ENCODE measurements around the gene CLSTN3. TPM values are rescaled to one million over a fixed set of nuclear protein-coding genes. Genes with fewer than 3 reads are reported as not detected.

Gene CLSTN3
- total RNA-seq, 1 experiment from 2014 or later = 24.7 TPM

- H3K4me1 Mint-ChIP-seq = peaks cover 6% of the 10 kb centered on the region
- no peaks in the 10 kb centered on the region for H3K9me3 Mint-ChIP-seq
- ATAC-seq (no peak), DNase-seq (ENCODE audit: low spot score) (no peak)
- H3K27ac Mint-ChIP-seq = no peak overlapping the region
- H3K36me3 Mint-ChIP-seq = no peaks in the 10 kb centered on the region
- H3K27me3 Mint-ChIP-seq (ENCODE audit: low read depth) = peaks cover 5% of the 10 kb centered on the region; the same call in 1 of the 2 replicates
- TF ChIP-seq, protein P1, sequence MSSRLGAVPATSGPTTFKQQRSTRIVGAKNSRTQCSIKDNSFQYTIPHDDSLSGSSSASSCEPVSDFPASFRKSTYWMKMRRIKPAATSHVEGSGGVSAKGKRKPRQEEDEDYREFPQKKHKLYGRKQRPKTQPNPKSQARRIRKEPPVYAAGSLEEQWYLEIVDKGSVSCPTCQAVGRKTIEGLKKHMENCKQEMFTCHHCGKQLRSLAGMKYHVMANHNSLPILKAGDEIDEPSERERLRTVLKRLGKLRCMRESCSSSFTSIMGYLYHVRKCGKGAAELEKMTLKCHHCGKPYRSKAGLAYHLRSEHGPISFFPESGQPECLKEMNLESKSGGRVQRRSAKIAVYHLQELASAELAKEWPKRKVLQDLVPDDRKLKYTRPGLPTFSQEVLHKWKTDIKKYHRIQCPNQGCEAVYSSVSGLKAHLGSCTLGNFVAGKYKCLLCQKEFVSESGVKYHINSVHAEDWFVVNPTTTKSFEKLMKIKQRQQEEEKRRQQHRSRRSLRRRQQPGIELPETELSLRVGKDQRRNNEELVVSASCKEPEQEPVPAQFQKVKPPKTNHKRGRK (CRISPR knock-in tag; IDR thresholded peaks at IDR 0.05; ENCODE audit: borderline replicate concordance) = no peak
- TF ChIP-seq ZBTB21 (CRISPR knock-in tag; IDR thresholded peaks at IDR 0.05; ENCODE audit: borderline replicate concordance) = no peak
- TF ChIP-seq PRRX2 (CRISPR knock-in tag; IDR thresholded peaks at IDR 0.05) = no peak
- TF ChIP-seq ZNF138 (CRISPR knock-in tag; conservative IDR thresholded peaks at IDR 0.05) = no peak
- TF ChIP-seq, protein P2, sequence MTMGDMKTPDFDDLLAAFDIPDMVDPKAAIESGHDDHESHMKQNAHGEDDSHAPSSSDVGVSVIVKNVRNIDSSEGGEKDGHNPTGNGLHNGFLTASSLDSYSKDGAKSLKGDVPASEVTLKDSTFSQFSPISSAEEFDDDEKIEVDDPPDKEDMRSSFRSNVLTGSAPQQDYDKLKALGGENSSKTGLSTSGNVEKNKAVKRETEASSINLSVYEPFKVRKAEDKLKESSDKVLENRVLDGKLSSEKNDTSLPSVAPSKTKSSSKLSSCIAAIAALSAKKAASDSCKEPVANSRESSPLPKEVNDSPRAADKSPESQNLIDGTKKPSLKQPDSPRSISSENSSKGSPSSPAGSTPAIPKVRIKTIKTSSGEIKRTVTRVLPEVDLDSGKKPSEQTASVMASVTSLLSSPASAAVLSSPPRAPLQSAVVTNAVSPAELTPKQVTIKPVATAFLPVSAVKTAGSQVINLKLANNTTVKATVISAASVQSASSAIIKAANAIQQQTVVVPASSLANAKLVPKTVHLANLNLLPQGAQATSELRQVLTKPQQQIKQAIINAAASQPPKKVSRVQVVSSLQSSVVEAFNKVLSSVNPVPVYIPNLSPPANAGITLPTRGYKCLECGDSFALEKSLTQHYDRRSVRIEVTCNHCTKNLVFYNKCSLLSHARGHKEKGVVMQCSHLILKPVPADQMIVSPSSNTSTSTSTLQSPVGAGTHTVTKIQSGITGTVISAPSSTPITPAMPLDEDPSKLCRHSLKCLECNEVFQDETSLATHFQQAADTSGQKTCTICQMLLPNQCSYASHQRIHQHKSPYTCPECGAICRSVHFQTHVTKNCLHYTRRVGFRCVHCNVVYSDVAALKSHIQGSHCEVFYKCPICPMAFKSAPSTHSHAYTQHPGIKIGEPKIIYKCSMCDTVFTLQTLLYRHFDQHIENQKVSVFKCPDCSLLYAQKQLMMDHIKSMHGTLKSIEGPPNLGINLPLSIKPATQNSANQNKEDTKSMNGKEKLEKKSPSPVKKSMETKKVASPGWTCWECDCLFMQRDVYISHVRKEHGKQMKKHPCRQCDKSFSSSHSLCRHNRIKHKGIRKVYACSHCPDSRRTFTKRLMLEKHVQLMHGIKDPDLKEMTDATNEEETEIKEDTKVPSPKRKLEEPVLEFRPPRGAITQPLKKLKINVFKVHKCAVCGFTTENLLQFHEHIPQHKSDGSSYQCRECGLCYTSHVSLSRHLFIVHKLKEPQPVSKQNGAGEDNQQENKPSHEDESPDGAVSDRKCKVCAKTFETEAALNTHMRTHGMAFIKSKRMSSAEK (CRISPR knock-in tag; IDR thresholded peaks at IDR 0.05; ENCODE audit: borderline replicate concordance) = no peak
- TF ChIP-seq, protein P3, sequence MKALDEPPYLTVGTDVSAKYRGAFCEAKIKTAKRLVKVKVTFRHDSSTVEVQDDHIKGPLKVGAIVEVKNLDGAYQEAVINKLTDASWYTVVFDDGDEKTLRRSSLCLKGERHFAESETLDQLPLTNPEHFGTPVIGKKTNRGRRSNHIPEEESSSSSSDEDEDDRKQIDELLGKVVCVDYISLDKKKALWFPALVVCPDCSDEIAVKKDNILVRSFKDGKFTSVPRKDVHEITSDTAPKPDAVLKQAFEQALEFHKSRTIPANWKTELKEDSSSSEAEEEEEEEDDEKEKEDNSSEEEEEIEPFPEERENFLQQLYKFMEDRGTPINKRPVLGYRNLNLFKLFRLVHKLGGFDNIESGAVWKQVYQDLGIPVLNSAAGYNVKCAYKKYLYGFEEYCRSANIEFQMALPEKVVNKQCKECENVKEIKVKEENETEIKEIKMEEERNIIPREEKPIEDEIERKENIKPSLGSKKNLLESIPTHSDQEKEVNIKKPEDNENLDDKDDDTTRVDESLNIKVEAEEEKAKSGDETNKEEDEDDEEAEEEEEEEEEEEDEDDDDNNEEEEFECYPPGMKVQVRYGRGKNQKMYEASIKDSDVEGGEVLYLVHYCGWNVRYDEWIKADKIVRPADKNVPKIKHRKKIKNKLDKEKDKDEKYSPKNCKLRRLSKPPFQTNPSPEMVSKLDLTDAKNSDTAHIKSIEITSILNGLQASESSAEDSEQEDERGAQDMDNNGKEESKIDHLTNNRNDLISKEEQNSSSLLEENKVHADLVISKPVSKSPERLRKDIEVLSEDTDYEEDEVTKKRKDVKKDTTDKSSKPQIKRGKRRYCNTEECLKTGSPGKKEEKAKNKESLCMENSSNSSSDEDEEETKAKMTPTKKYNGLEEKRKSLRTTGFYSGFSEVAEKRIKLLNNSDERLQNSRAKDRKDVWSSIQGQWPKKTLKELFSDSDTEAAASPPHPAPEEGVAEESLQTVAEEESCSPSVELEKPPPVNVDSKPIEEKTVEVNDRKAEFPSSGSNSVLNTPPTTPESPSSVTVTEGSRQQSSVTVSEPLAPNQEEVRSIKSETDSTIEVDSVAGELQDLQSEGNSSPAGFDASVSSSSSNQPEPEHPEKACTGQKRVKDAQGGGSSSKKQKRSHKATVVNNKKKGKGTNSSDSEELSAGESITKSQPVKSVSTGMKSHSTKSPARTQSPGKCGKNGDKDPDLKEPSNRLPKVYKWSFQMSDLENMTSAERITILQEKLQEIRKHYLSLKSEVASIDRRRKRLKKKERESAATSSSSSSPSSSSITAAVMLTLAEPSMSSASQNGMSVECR (CRISPR knock-in tag; IDR thresholded peaks at IDR 0.05; ENCODE audit: borderline replicate concordance) = no peak
- TF ChIP-seq, protein P4, sequence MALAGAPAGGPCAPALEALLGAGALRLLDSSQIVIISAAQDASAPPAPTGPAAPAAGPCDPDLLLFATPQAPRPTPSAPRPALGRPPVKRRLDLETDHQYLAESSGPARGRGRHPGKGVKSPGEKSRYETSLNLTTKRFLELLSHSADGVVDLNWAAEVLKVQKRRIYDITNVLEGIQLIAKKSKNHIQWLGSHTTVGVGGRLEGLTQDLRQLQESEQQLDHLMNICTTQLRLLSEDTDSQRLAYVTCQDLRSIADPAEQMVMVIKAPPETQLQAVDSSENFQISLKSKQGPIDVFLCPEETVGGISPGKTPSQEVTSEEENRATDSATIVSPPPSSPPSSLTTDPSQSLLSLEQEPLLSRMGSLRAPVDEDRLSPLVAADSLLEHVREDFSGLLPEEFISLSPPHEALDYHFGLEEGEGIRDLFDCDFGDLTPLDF (CRISPR knock-in tag; IDR thresholded peaks at IDR 0.05) = no peak
- TF ChIP-seq, protein P5, sequence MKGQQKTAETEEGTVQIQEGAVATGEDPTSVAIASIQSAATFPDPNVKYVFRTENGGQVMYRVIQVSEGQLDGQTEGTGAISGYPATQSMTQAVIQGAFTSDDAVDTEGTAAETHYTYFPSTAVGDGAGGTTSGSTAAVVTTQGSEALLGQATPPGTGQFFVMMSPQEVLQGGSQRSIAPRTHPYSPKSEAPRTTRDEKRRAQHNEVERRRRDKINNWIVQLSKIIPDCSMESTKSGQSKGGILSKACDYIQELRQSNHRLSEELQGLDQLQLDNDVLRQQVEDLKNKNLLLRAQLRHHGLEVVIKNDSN (CRISPR knock-in tag; IDR thresholded peaks at IDR 0.05) = no peak
- no peak for TF ChIP-seq CREM (CRISPR knock-in tag; IDR thresholded peaks at IDR 0.05)
- CTCF ChIA-PET = interaction anchor here (0.7 to 1.9 kb wide), 29 partner anchors 8 to 528 kb away, joined by 3 to 29 read pairs (median 5); partner anchors contain the start of genes C12orf57, C1S, LPCAT3 and PEX5
- POLR2A ChIA-PET = interaction anchor here (1.1 kb wide), 1 partner anchor 170 kb away, joined by 4 read pairs; the partner anchor contains the start of genes C12orf57 and RNU7-1
- H3K4me3 Mint-ChIP-seq = no peak overlapping the region
Observed at GRCh38 chr12:7114008-7114407, 16.2 kb upstream of the CLSTN3 start.

DNA sequence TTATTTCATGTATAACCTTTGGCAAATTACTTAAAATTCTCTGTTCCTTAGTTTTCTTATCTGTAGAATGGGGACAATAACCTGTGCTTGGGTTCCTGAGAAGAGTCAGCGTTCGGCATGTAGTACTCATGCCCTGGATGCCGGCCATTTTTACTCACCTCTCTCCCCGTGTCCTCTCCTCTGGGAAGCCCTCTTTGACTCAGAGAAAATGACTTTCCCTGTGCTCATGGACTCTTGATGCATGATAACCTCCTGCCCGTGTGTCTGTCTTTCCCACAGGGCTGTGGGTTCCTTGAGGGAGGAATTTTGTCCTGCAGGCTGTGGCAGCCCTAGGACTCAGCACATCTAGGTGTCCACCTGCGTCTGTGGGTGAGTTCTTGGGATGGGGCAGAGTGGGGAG is 15.3 kb upstream of the CLSTN3 start:
- ATAC-seq = no peak
- Mint-ChIP-seq H3K27ac (no peak overlapping the region), H3K36me3 (no peaks in the 10 kb centered on the region), H3K27me3 (ENCODE audit: low read depth) (peaks cover 5% of the 10 kb centered on the region; the same call in 1 of the 2 replicates), H3K4me3 (no peak overlapping the region), H3K4me1 (peaks cover 4% of the 10 kb centered on the region), H3K9me3 (no peaks in the 10 kb centered on the region)
- CTCF ChIA-PET = no interaction called here
- POLR2A ChIA-PET = no interaction called here
- no peak for DNase-seq (ENCODE audit: low spot score)
- TF ChIP-seq ZNF138 (CRISPR knock-in tag; conservative IDR thresholded peaks at IDR 0.05) (no peak), CBFB (CRISPR knock-in tag; IDR thresholded peaks at IDR 0.05; ENCODE audit: low read depth) (no peak), KAT7 (CRISPR knock-in tag; IDR thresholded peaks at IDR 0.05; ENCODE audit: borderline replicate concordance) (no peak), ATF2 (CRISPR knock-in tag; IDR thresholded peaks at IDR 0.05; ENCODE audit: borderline replicate concordance, low read depth) (no peak), MYBL2 (CRISPR knock-in tag; IDR thresholded peaks at IDR 0.05) (no peak)
- TF ChIP-seq, protein P6, sequence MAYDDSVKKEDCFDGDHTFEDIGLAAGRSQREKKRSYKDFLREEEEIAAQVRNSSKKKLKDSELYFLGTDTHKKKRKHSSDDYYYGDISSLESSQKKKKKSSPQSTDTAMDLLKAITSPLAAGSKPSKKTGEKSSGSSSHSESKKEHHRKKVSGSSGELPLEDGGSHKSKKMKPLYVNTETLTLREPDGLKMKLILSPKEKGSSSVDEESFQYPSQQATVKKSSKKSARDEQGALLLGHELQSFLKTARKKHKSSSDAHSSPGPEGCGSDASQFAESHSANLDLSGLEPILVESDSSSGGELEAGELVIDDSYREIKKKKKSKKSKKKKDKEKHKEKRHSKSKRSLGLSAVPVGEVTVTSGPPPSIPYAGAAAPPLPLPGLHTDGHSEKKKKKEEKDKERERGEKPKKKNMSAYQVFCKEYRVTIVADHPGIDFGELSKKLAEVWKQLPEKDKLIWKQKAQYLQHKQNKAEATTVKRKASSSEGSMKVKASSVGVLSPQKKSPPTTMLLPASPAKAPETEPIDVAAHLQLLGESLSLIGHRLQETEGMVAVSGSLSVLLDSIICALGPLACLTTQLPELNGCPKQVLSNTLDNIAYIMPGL (CRISPR knock-in tag; IDR thresholded peaks at IDR 0.05) = no peak
